ENCODE results near the gene ZFYVE28.
A peak's percentile ranks its signal among the peaks of the same experiment; 100 is the strongest.
"Not testable (repeated sequence)": the region's sequence is repeated elsewhere in the genome, so short reads cannot be mapped to it uniquely, and the experiment has no call there.

ZFYVE28 gene

DNA sequence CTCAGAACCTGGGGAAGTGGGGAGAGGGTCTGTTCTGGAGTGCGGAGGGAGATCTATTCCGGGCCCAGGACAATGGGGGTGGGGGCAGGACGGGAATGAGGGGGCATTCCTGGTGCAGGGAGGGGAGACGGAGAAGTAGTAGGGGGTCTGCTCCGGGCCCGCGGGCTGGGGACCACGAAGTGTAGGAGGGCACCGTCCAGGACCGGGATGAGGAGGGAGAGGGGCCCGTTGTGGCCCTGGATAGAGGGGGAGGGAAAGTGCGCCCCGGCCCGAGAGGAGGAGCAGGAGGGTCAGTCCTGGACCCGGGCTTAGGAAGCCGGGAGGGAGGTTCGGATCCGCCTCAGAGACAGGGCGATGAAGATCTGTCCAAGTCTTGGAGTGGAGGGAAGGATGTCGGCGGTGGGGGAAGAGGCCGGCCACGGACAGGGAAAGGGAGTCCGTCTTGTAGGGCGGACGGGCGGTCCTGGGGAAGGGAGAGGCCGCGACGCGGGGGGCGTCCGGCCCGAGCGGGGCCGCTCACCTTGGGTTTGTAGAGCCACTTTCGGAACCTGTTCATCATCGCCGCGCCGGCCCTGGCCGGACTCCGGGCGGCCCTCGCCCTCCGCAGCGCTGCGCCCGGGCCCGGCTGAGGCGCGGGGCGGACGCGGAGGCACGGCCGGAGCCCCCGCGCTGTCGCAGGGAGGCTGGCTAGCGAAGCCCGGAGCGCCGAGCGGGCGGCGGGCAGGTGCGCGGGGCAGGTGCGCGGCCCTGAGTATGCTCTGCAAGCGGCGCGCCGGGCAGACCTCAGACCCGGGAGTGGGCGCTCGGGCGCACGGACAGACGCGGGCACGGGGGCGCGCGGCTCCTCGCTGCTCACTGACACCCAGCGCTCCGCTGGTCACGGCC lies at the start of gene ZFYVE28:
Gene ZFYVE28, minus strand, starts transcription at position 881 of the 885 bp plus-strand sequence. Its CDS starts 322 bp downstream, at position 559.
- H3K36me3 ChIP-seq (ENCODE audit: control insufficient read depth, insufficient read depth, low read length) = no peaks in the 10 kb centered on the region
- peaks cover 32% of the 10 kb centered on the region for H3K4me1 ChIP-seq (ENCODE audit: control insufficient read depth, insufficient read depth, low read length)
- H3K4me3 ChIP-seq (ENCODE audit: low read length) = peak within 1 kb of the TSS; percentile 32
- no peaks in the 10 kb centered on the region for H3K9me3 ChIP-seq (ENCODE audit: control insufficient read depth, low read length)
- peaks cover 34% of the 10 kb centered on the region for H3K27me3 ChIP-seq (ENCODE audit: control insufficient read depth, insufficient read depth, low read length)
- peak within 1 kb of the TSS; percentile 60 for H3K9ac ChIP-seq (ENCODE audit: low read length)

DNA sequence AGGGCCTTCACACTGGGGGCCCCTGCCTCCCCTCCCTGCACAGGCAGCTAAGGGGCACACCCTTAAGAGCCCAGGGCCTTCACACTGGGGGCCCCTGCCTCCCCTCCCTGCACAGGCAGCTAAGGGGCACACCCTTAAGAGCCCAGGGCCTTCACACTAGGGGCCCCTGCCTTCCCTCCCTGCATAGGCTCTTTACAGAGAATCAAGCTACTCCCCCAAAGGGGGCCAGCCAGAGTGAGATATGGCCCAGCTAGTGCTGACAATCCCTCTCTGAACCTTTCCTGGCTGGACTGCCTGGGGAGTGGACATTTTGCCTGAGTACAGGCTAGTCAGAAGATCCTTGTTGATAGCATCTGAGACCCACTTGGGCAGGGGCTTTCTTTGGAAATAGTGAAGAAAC lies 47.1 kb upstream of the ZFYVE28 start:
- H3K4me3 ChIP-seq (ENCODE audit: low read length); H3K9me3 ChIP-seq (ENCODE audit: control insufficient read depth, low read length); H3K9ac ChIP-seq (ENCODE audit: low read length); H3K27me3 ChIP-seq (ENCODE audit: control insufficient read depth, insufficient read depth, low read length); H3K4me1 ChIP-seq (ENCODE audit: control insufficient read depth, insufficient read depth, low read length); H3K36me3 ChIP-seq (ENCODE audit: control insufficient read depth, insufficient read depth, low read length): not testable (repeated sequence)

GRCh38 chr4:2465032-2465431 lies 46.6 kb upstream of the ZFYVE28 start:
- H3K9me3 ChIP-seq (ENCODE audit: control insufficient read depth, low read length) = no peaks in the 10 kb centered on the region
- no peaks in the 10 kb centered on the region for H3K36me3 ChIP-seq (ENCODE audit: control insufficient read depth, insufficient read depth, low read length)
- peaks cover 9% of the 10 kb centered on the region for H3K4me1 ChIP-seq (ENCODE audit: control insufficient read depth, insufficient read depth, low read length)
- no peak overlapping the region for H3K9ac ChIP-seq (ENCODE audit: low read length)
- H3K4me3 ChIP-seq (ENCODE audit: low read length) = no peak overlapping the region
- H3K27me3 ChIP-seq (ENCODE audit: control insufficient read depth, insufficient read depth, low read length) = no peaks in the 10 kb centered on the region

GRCh38 chr4:2462992-2463762 lies 44.7 kb upstream of the ZFYVE28 start:
- peaks cover 14% of the 10 kb centered on the region for H3K4me1 ChIP-seq (ENCODE audit: control insufficient read depth, insufficient read depth, low read length)
- peak overlapping the region; percentile 22 for H3K9ac ChIP-seq (ENCODE audit: low read length)
- H3K4me3 ChIP-seq (ENCODE audit: low read length) = no peak overlapping the region
- no peaks in the 10 kb centered on the region for H3K9me3 ChIP-seq (ENCODE audit: control insufficient read depth, low read length)
- no peaks in the 10 kb centered on the region for H3K36me3 ChIP-seq (ENCODE audit: control insufficient read depth, insufficient read depth, low read length)
- peaks cover 3% of the 10 kb centered on the region for H3K27me3 ChIP-seq (ENCODE audit: control insufficient read depth, insufficient read depth, low read length)

- no peaks in the 10 kb centered on the region for H3K9me3 ChIP-seq (ENCODE audit: control insufficient read depth, low read length)
- H3K9ac ChIP-seq (ENCODE audit: low read length) = peak overlapping the region; percentile 22
- H3K4me3 ChIP-seq (ENCODE audit: low read length) = no peak overlapping the region
- H3K4me1 ChIP-seq (ENCODE audit: control insufficient read depth, insufficient read depth, low read length) = peaks cover 11% of the 10 kb centered on the region
- H3K27me3 ChIP-seq (ENCODE audit: control insufficient read depth, insufficient read depth, low read length) = peaks cover 3% of the 10 kb centered on the region
- no peaks in the 10 kb centered on the region for H3K36me3 ChIP-seq (ENCODE audit: control insufficient read depth, insufficient read depth, low read length)
These were observed 44.0 kb upstream of the ZFYVE28 start for GRCh38 chr4:2462218-2462991.

DNA sequence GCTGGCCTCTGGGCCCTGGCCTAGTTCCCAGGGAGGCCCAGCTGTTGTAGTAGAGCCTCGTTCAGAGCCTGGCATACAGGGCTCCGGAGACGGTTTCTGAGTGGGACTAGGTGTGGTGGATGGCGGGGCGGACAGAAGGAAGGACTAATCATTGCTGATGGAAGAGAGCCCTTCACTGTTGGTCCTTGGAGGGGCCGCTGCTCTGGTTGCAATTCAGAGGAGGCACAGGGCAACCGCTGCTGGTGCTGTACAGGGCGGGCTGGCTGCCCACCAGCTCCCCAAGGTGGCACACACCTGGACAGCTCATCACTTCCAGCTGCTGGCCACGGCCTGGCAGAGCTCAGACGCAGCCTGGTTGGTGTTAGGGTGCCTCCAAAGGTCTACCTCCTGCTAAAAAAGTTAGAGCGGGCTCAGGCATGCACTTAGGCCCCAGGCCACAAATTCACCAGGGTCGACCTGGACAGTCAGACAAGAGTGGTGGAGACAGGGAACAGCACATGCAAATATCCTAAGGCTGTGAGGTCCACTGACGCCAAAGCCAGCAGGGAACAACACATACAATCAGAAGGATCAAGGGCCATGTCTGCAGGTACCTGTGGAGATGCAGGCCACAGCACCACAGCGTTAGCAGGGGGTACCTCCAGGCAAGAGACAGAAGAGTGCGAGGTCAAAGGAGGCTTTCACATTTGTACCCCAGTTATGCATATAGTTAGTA lies 43.0 kb upstream of the ZFYVE28 start:
- peaks cover 11% of the 10 kb centered on the region for H3K4me1 ChIP-seq (ENCODE audit: control insufficient read depth, insufficient read depth, low read length)
- H3K36me3 ChIP-seq (ENCODE audit: control insufficient read depth, insufficient read depth, low read length) = no peaks in the 10 kb centered on the region
- no peaks in the 10 kb centered on the region for H3K9me3 ChIP-seq (ENCODE audit: control insufficient read depth, low read length)
- H3K27me3 ChIP-seq (ENCODE audit: control insufficient read depth, insufficient read depth, low read length) = peaks cover 3% of the 10 kb centered on the region
- H3K9ac ChIP-seq (ENCODE audit: low read length) = no peak overlapping the region
- H3K4me3 ChIP-seq (ENCODE audit: low read length) = no peak overlapping the region

- Histone ChIP-seq H3K36me3 (ENCODE audit: control insufficient read depth, insufficient read depth, low read length) (no peaks in the 10 kb centered on the region), H3K27me3 (ENCODE audit: control insufficient read depth, insufficient read depth, low read length) (peaks cover 3% of the 10 kb centered on the region), H3K9me3 (ENCODE audit: control insufficient read depth, low read length) (no peaks in the 10 kb centered on the region), H3K4me1 (ENCODE audit: control insufficient read depth, insufficient read depth, low read length) (peaks cover 11% of the 10 kb centered on the region), H3K9ac (ENCODE audit: low read length) (no peak overlapping the region), H3K4me3 (ENCODE audit: low read length) (no peak overlapping the region)
These were observed 41.3 kb upstream of the ZFYVE28 start for GRCh38 chr4:2459589-2460349.

GRCh38 chr4:2458546-2459491 lies 40.4 kb upstream of the ZFYVE28 start:
- H3K36me3 ChIP-seq (ENCODE audit: control insufficient read depth, insufficient read depth, low read length) = no peaks in the 10 kb centered on the region
- no peak overlapping the region for H3K4me3 ChIP-seq (ENCODE audit: low read length)
- peaks cover 3% of the 10 kb centered on the region for H3K27me3 ChIP-seq (ENCODE audit: control insufficient read depth, insufficient read depth, low read length)
- peaks cover 11% of the 10 kb centered on the region for H3K4me1 ChIP-seq (ENCODE audit: control insufficient read depth, insufficient read depth, low read length)
- H3K9ac ChIP-seq (ENCODE audit: low read length) = no peak overlapping the region
- no peaks in the 10 kb centered on the region for H3K9me3 ChIP-seq (ENCODE audit: control insufficient read depth, low read length)

- Histone ChIP-seq H3K36me3 (ENCODE audit: control insufficient read depth, insufficient read depth, low read length) (no peaks in the 10 kb centered on the region), H3K4me3 (ENCODE audit: low read length) (no peak overlapping the region), H3K9ac (ENCODE audit: low read length) (no peak overlapping the region), H3K4me1 (ENCODE audit: control insufficient read depth, insufficient read depth, low read length) (peaks cover 11% of the 10 kb centered on the region), H3K9me3 (ENCODE audit: control insufficient read depth, low read length) (no peaks in the 10 kb centered on the region), H3K27me3 (ENCODE audit: control insufficient read depth, insufficient read depth, low read length) (peaks cover 3% of the 10 kb centered on the region)
These were observed 39.2 kb upstream of the ZFYVE28 start for GRCh38 chr4:2457481-2458295.

Measured in mucosa of stomach (tissue), 1 donor.